Lower leg skin (tissue), 3 donors: ENCODE results near the gene SGCA.

Experiments
- CTCF ChIP-seq, 3 donors: fragments of 450-650 bp; IDR thresholded peaks; one replicate each; pipeline ENCODE4 v1.5.1; 2016; ENCODE audit warnings: antibody characterized with exemption in 3 of 3, mild to moderate bottlenecking in 3 of 3, moderate library complexity in 2 of 3
- POLR2A ChIP-seq, 2 donors: fragments of 450-650 bp; IDR thresholded peaks; one replicate each; pipeline ENCODE4 v1.6.1; 2016 to 2017; ENCODE audit warnings: antibody characterized with exemption in 2 of 2, mild to moderate bottlenecking in 1 of 2, moderate library complexity in 1 of 2

GRCh38 chr17:50198026-50198669 is 32.3 kb downstream of the SGCA start:
- TF ChIP-seq CTCF (IDR thresholded peaks at IDR 0.05) (peak in 1 of 3 donors; percentile 52), POLR2A (IDR thresholded peaks at IDR 0.05) (no peak)
